ENCODE measurements around the gene PDE4D. TPM values are rescaled to one million over a fixed set of nuclear protein-coding genes. Genes with fewer than 3 reads are reported as not detected.

PDE4D gene
- total and polyA plus RNA-seq, 2 of the 4 experiments (the other 2 are of a cell fraction) = 1.4 to 7.9 TPM

DNA sequence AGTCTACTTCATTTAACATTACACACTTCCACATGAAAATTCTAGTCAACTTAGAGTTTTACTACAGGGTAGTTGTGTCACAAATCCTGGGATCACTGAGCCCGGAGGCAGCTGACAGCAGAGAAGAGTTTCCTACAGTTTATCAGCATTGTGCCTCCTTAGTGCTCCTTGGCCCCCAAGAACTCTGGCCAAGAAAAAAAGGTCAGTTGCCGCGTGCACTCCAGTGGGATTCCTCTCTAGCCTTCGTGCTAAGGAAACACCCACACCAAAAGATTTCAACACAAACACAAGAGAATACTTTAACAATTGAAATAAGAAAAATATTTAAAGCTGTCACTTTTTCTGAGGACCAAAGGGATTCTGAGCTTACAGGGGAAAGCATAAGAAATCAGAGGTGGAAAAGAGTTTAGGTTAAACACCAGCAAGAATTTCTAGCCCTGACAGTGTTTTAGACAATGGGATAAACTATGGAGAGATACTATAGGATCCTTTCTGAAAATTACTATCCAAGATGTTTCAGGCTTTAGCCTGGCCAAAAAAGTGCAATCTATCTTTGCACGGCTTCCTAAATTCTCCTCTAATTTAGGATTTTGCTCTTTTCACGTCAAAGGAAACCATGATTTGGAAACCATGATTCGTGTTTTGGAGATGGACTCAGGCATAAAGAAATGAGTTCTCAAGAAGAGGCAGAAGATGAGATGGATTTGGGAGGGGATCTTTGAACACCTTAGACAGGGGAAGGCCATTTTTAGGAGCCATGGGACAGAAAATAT lies 703.9 kb downstream of the PDE4D start:
- H3K23ac ChIP-seq (ENCODE audit: low read depth, low read length) = no peak overlapping the region
- H3K4me2 ChIP-seq (ENCODE audit: low read depth, low read length) = no peak overlapping the region
- BruUV-seq (replicated peaks) = no TSS peak
- no peak overlapping the region for H3K14ac ChIP-seq (replicated peaks; ENCODE audit: low read depth, low read length)
- no peaks in the 10 kb centered on the region for H4K20me1 ChIP-seq (ENCODE audit: insufficient read depth, low read length)
- H2AK5ac ChIP-seq (ENCODE audit: low read depth, low read length) = no peak overlapping the region
- no peak overlapping the region for H2AK9ac ChIP-seq (replicated peaks; ENCODE audit: low read depth, low read length, poor library complexity)
- H3K36me3 ChIP-seq (ENCODE audit: control insufficient read depth, insufficient read depth, low read length) = no peaks in the 10 kb centered on the region
- no peak overlapping the region for H3K27ac ChIP-seq (ENCODE audit: insufficient read depth, low read length)
- H3K9ac ChIP-seq (ENCODE audit: low read depth, low read length) = no peak overlapping the region
- no peak overlapping the region for H2BK120ac ChIP-seq (ENCODE audit: low read depth, low read length)
- 0 out of 2 replicates have a peak, but pooled peaks cover 3% of the 10 kb centered on the region for H3K9me1 ChIP-seq (ENCODE audit: insufficient read depth, low read length)
- ATAC-seq (ENCODE audit: low read depth) (no peak), DNase-seq (no peak)
- WGBS, 2 experiments (ENCODE audit: extremely low coverage in 2 of 2, insufficient read length in 1 of 2) = no CpG with 5 or more reads among the region's 7 CpGs
- no peak overlapping the region for H3K4me3 ChIP-seq (ENCODE audit: insufficient read depth, low read depth, low read length)
- in situ Hi-C loops (cut with MboI; ENCODE audit: low sequenced_read_pairs) = loop anchor here (5.0 to 10.0 kb wide), 2 partner anchors 183 to 485 kb away; no protein-coding TSS in a partner anchor
- no peak overlapping the region for H2BK5ac ChIP-seq (ENCODE audit: low read depth, low read length, poor library complexity, severe bottlenecking)
- H2AFZ ChIP-seq (replicated peaks; ENCODE audit: low read length, poor library complexity) = no peak overlapping the region
- no peaks in the 10 kb centered on the region for H3K9me3 ChIP-seq (ENCODE audit: control insufficient read depth, insufficient read depth, low read length)
- H3K27me3 ChIP-seq (ENCODE audit: control insufficient read depth, insufficient read depth, low read length) = no peaks in the 10 kb centered on the region
- no peaks in the 10 kb centered on the region for H3K4me1 ChIP-seq (ENCODE audit: control insufficient read depth, insufficient read depth, low read length)
- no peaks in the 10 kb centered on the region for H3K79me1 ChIP-seq (ENCODE audit: low read depth in 1 of 2, low read length in 2 of 2)
- dilution Hi-C loops (cut with HindIII; ENCODE audit: low sequenced_read_pairs, unreplicated experiment) = loop anchor here (25.0 kb wide), 1 partner anchor 173 kb away; no protein-coding TSS in a partner anchor
- TF ChIP-seq SMC3 (IDR thresholded peaks at IDR 0.05; ENCODE audit: low read depth, low read length) (no peak), FOS (IDR thresholded peaks at IDR 0.05; ENCODE audit: low read depth, low read length) (no peak), RFX5 (IDR thresholded peaks at IDR 0.05; ENCODE audit: low read depth, low read length) (no peak), CHD1 (IDR thresholded peaks at IDR 0.05; ENCODE audit: low read depth, low read length) (no peak), CEBPB (IDR thresholded peaks at IDR 0.05; ENCODE audit: low read depth, low read length) (no peak), RAD21 (IDR thresholded peaks at IDR 0.05; ENCODE audit: low read length) (no peak), BHLHE40 (IDR thresholded peaks at IDR 0.05; ENCODE audit: low read depth, low read length) (no peak), RCOR1 (IDR thresholded peaks at IDR 0.05; ENCODE audit: insufficient replicate concordance, low read length) (no peak), MAFK (IDR thresholded peaks at IDR 0.05; ENCODE audit: low read depth, low read length) (no peak)
- TF ChIP-seq, protein P1, sequence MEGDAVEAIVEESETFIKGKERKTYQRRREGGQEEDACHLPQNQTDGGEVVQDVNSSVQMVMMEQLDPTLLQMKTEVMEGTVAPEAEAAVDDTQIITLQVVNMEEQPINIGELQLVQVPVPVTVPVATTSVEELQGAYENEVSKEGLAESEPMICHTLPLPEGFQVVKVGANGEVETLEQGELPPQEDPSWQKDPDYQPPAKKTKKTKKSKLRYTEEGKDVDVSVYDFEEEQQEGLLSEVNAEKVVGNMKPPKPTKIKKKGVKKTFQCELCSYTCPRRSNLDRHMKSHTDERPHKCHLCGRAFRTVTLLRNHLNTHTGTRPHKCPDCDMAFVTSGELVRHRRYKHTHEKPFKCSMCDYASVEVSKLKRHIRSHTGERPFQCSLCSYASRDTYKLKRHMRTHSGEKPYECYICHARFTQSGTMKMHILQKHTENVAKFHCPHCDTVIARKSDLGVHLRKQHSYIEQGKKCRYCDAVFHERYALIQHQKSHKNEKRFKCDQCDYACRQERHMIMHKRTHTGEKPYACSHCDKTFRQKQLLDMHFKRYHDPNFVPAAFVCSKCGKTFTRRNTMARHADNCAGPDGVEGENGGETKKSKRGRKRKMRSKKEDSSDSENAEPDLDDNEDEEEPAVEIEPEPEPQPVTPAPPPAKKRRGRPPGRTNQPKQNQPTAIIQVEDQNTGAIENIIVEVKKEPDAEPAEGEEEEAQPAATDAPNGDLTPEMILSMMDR (conservative IDR thresholded peaks at IDR 0.05; ENCODE audit: low read depth, low read length) = no peak
- TF ChIP-seq, protein P2, sequence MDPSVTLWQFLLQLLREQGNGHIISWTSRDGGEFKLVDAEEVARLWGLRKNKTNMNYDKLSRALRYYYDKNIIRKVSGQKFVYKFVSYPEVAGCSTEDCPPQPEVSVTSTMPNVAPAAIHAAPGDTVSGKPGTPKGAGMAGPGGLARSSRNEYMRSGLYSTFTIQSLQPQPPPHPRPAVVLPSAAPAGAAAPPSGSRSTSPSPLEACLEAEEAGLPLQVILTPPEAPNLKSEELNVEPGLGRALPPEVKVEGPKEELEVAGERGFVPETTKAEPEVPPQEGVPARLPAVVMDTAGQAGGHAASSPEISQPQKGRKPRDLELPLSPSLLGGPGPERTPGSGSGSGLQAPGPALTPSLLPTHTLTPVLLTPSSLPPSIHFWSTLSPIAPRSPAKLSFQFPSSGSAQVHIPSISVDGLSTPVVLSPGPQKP (IDR thresholded peaks at IDR 0.05; ENCODE audit: borderline replicate concordance, low read depth, low read length) = no peak
- no peak overlapping the region for H4K91ac ChIP-seq (ENCODE audit: insufficient read depth, low read depth, low read length)
- no peak overlapping the region for H3K18ac ChIP-seq (ENCODE audit: low read depth, low read length)
- ChIA-PET CTCF (interaction anchor here (1.5 to 3.4 kb wide), 4 partner anchors 9 to 191 kb away, joined by 3 to 27 read pairs (median 14); no protein-coding TSS in a partner anchor), POLR2A (ENCODE audit: unreplicated experiment) (no interaction called here)
- H3K4ac ChIP-seq (ENCODE audit: low read depth, low read length) = no peak overlapping the region
- no peak overlapping the region for H2BK15ac ChIP-seq (ENCODE audit: low read depth, low read length)
- no peak overlapping the region for H3K56ac ChIP-seq (ENCODE audit: extremely low read depth, insufficient read depth, low read length)
- H4K5ac ChIP-seq (ENCODE audit: low read depth, low read length) = no peak overlapping the region
- H2BK20ac ChIP-seq (ENCODE audit: low read depth, low read length) = no peak overlapping the region
- intact Hi-C loops (cut with micrococcal nuclease) = loop anchor here (2.0 to 5.0 kb wide), 6 partner anchors 152 to 611 kb away; no protein-coding TSS in a partner anchor
- H4K8ac ChIP-seq (ENCODE audit: low read depth in 2 of 2, low read length in 2 of 2) = no peak overlapping the region

Measured in IMR-90 (cell line).